CD4-positive, alpha-beta T cell (primary cell): ENCODE data around the gene KCMF1. TPM values are rescaled to one million over a fixed set of nuclear protein-coding genes. Genes with fewer than 3 reads are reported as not detected.

Experiments
- ATAC-seq: fragments of 200-7000 bp; cut with Tn5 transposase; one replicate; pipeline ENCODE4 v1.10.0; 2022; ENCODE audit warnings: mild to moderate bottlenecking; ENCODE audit not compliant: poor library complexity
- CTCF ChIA-PET: fragments of 350-600 bp; sonication (Branson Sonifier 250); formaldehyde crosslinking; loops from one replicate; lab custom pipeline; 2021; ENCODE audit warnings: antibody characterized with exemption, inconsistent platforms; lab: Charles Lee
- POLR2A ChIA-PET: fragments of 350-600 bp; sonication (Branson Sonifier 250); formaldehyde crosslinking; loops from one replicate; lab custom pipeline; 2021; ENCODE audit warnings: antibody characterized with exemption, inconsistent platforms; lab: Charles Lee
- DNase-seq, 14 experiments: peaks; one replicate each; pipeline ENCODE4 v3.0.0-alpha.2; 2013 to 2020; ENCODE audit warnings: mixed read lengths in 2 of 14
- H3K27ac ChIP-seq, 2 donors: one replicate each; pipeline versions ENCODE4 v1.5.1 to v1.7.0; 2013; ENCODE audit warnings: low read length in 2 of 2, low read depth in 1 of 2, mild to moderate bottlenecking in 1 of 2
- H3K27me3 ChIP-seq, 2 experiments: 1 replicate in 1 of 2; 2 replicates in 1 of 2; pipeline versions ENCODE4 v1.6.1 to v1.7.0; 2013; ENCODE audit warnings: low read length in 2 of 2, control low read depth in 1 of 2, mild to moderate bottlenecking in 1 of 2, moderate library complexity in 1 of 2; ENCODE audit not compliant: insufficient read depth in 2 of 2, control insufficient read depth in 1 of 2
- H3K36me3 ChIP-seq: one replicate; pipeline ENCODE4 v1.6.1; 2013; ENCODE audit warnings: low read length, control low read depth; ENCODE audit not compliant: insufficient read depth
- H3K4me1 ChIP-seq: one replicate; pipeline ENCODE4 v1.6.1; 2013; ENCODE audit warnings: low read length, control low read depth; ENCODE audit not compliant: insufficient read depth
- H3K4me3 ChIP-seq: one replicate; pipeline ENCODE4 v1.5.1; 2013; ENCODE audit warnings: mild to moderate bottlenecking, low read length, moderate library complexity
- H3K9me3 ChIP-seq, 2 experiments: 1 replicate in 1 of 2; 2 replicates in 1 of 2; pipeline versions ENCODE4 v1.6.1 to v1.7.0; 2013; ENCODE audit warnings: low read length in 2 of 2, mild to moderate bottlenecking in 2 of 2, control low read depth in 1 of 2, moderate library complexity in 1 of 2; ENCODE audit not compliant: control insufficient read depth in 1 of 2, insufficient read depth in 1 of 2
- H3K27ac Mint-ChIP-seq: one replicate; pipeline ENCODE4 v1.8.0; 2020; ENCODE audit warnings: mixed read lengths
- H3K27me3 Mint-ChIP-seq: one replicate; pipeline ENCODE4 v1.8.0; 2021; ENCODE audit warnings: mixed read lengths
- H3K36me3 Mint-ChIP-seq: one replicate; pipeline ENCODE4 v1.8.0; 2021; ENCODE audit warnings: low read depth, mixed read lengths
- H3K4me1 Mint-ChIP-seq: one replicate; pipeline ENCODE4 v1.8.0; 2021; ENCODE audit warnings: low read depth, mixed read lengths
- H3K4me3 Mint-ChIP-seq: one replicate; pipeline ENCODE4 v1.8.0; 2020; ENCODE audit warnings: mild to moderate bottlenecking, mixed read lengths
- H3K9me3 Mint-ChIP-seq: one replicate; pipeline ENCODE4 v1.8.0; 2020; ENCODE audit warnings: mixed read lengths
- intact Hi-C, 2 experiments: fragments of 100-400 bp; cut with DNase I in 1 of 2; cut with micrococcal nuclease in 1 of 2; formaldehyde crosslinking; loops; one replicate each; pipeline versions ENCODE4 v1.15.1 to v1.9.0; 2023 to 2025; cut with DNase I, micrococcal nuclease
- total RNA-seq, 174 experiments: library from RNA in 2 of 174; stranded (reverse) in 2 of 174; gene quantifications; one replicate each; pipeline ENCODE4 v1.2.3 and lab custom pipeline; 2021 to 2026
- TF ChIP-seq, protein P1 (sequence below): fragments of 200-600 bp; IDR thresholded peaks from one replicate; pipeline ENCODE4 v1.8.0; 2022; ENCODE audit warnings: antibody characterized with exemption, mild to moderate bottlenecking

KCMF1 gene
- total RNA-seq, 2 experiments from 2014 or later = 72.4 to 78.0 TPM

DNA sequence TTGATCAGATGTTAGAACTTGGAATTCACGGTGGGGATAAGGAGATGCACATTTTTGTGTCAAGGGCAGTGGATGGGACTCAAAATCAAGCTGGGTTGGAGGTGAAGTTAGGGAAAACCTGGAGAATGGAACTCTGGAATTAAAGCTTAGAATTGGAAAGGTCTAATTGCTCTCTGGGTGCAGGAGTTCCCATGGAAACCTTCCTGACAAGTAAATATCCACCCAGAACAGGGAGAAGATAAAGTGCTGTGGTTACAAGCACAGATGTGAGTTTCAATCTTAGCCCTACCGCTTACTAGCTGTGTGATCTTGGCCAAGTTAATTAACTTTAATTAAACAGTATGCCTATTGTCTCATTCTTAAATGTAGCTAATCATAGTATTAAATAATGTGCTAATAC is 90.9 kb downstream of the KCMF1 start:
- no peak overlapping the region for H3K27ac Mint-ChIP-seq
- CTCF ChIA-PET = no interaction called here
- Histone ChIP-seq H3K27me3 (peaks cover 3 to 6% of the 10 kb centered on the region in 2 experiments), H3K4me1 (peaks cover 4% of the 10 kb centered on the region), H3K4me3 (no peak overlapping the region), H3K27ac (no peak overlapping the region), H3K36me3 (no peaks in the 10 kb centered on the region), H3K9me3 (no peaks in the 10 kb centered on the region)
- no peaks in the 10 kb centered on the region for H3K36me3 Mint-ChIP-seq
- H3K9me3 Mint-ChIP-seq = no peaks in the 10 kb centered on the region
- intact Hi-C loops = loop anchor here in 1 of 2 experiments (10.0 kb wide), 1 partner anchor 233 kb away; no protein-coding TSS in a partner anchor
- no peak for DNase-seq
- POLR2A ChIA-PET = no interaction called here
- peaks cover 16% of the 10 kb centered on the region for H3K27me3 Mint-ChIP-seq
- H3K4me3 Mint-ChIP-seq = no peak overlapping the region
- H3K4me1 Mint-ChIP-seq = peaks cover 15% of the 10 kb centered on the region
- TF ChIP-seq, protein P1, sequence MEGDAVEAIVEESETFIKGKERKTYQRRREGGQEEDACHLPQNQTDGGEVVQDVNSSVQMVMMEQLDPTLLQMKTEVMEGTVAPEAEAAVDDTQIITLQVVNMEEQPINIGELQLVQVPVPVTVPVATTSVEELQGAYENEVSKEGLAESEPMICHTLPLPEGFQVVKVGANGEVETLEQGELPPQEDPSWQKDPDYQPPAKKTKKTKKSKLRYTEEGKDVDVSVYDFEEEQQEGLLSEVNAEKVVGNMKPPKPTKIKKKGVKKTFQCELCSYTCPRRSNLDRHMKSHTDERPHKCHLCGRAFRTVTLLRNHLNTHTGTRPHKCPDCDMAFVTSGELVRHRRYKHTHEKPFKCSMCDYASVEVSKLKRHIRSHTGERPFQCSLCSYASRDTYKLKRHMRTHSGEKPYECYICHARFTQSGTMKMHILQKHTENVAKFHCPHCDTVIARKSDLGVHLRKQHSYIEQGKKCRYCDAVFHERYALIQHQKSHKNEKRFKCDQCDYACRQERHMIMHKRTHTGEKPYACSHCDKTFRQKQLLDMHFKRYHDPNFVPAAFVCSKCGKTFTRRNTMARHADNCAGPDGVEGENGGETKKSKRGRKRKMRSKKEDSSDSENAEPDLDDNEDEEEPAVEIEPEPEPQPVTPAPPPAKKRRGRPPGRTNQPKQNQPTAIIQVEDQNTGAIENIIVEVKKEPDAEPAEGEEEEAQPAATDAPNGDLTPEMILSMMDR = no peak
- no peak for ATAC-seq

GRCh38 chr2:85062565-85062964 is 91.6 kb downstream of the KCMF1 start:
- ChIA-PET POLR2A (no interaction called here), CTCF (no interaction called here)
- Histone ChIP-seq H3K4me1 (peaks cover 5% of the 10 kb centered on the region), H3K27me3 (peaks cover 3 to 12% of the 10 kb centered on the region in 2 experiments), H3K36me3 (no peaks in the 10 kb centered on the region), H3K4me3 (no peak overlapping the region), H3K9me3 (no peaks in the 10 kb centered on the region), H3K27ac (no peak overlapping the region)
- Mint-ChIP-seq H3K36me3 (no peaks in the 10 kb centered on the region), H3K27ac (no peak overlapping the region), H3K4me1 (peaks cover 14% of the 10 kb centered on the region), H3K27me3 (peaks cover 23% of the 10 kb centered on the region), H3K4me3 (no peak overlapping the region), H3K9me3 (no peaks in the 10 kb centered on the region)
- TF ChIP-seq, protein P1 = no peak
- no peak for DNase-seq
- intact Hi-C loops = loop anchor here in 1 of 2 experiments (10.0 kb wide), 1 partner anchor 232 kb away; no protein-coding TSS in a partner anchor
- no peak for ATAC-seq

GRCh38 chr2:85063981-85064599 is 93.1 kb downstream of the KCMF1 start:
- DNase-seq = no peak
- Histone ChIP-seq H3K27ac (no peak overlapping the region), H3K27me3 (peaks cover 3 to 12% of the 10 kb centered on the region in 2 experiments), H3K4me1 (peaks cover 5% of the 10 kb centered on the region), H3K36me3 (no peaks in the 10 kb centered on the region), H3K4me3 (no peak overlapping the region), H3K9me3 (no peaks in the 10 kb centered on the region)
- no peaks in the 10 kb centered on the region for H3K9me3 Mint-ChIP-seq
- peaks cover 25% of the 10 kb centered on the region for H3K27me3 Mint-ChIP-seq
- intact Hi-C loops = loop anchor here in 1 of 2 experiments (10.0 kb wide), 1 partner anchor 231 kb away; no protein-coding TSS in a partner anchor
- H3K36me3 Mint-ChIP-seq = no peaks in the 10 kb centered on the region
- no peak for ATAC-seq
- ChIA-PET CTCF (no interaction called here), POLR2A (no interaction called here)
- TF ChIP-seq, protein P1 = no peak
- no peak overlapping the region for H3K4me3 Mint-ChIP-seq
- peaks cover 6% of the 10 kb centered on the region for H3K4me1 Mint-ChIP-seq
- no peak overlapping the region for H3K27ac Mint-ChIP-seq
